GM21786 (cell line): ENCODE results near the gene SIAH3.

ENCODE experiments used
- ATAC-seq: cut with Tn5 transposase; IDR thresholded peaks from one replicate; pipeline ENCODE4 v1.9.1; 2021; ENCODE audit not compliant: unreplicated experiment

The SIAH3 gene

GRCh38 chr13:45823583-45823982 is 28.0 kb downstream of the SIAH3 start:
- ATAC-seq: no peak

DNA sequence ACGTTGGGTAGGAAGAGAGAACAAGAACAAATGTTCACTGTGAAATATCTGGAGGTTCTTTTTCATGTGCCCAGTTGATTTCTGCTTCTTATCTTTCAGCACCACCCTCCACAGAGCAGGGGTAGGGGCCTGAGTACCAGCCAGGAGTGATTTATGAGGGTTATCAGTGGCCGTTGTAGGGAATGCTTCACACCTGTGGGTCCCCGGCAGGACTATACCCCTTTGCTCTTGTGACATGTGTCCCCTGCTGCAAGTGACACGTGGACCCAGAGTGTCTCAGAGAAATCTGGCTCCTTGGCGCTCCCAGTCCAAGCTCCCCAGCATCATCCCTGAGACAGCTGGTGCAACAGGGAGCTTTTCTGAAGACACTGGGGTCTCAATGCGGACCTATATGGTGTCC is 29.7 kb downstream of the SIAH3 start:
- no peak for ATAC-seq

DNA sequence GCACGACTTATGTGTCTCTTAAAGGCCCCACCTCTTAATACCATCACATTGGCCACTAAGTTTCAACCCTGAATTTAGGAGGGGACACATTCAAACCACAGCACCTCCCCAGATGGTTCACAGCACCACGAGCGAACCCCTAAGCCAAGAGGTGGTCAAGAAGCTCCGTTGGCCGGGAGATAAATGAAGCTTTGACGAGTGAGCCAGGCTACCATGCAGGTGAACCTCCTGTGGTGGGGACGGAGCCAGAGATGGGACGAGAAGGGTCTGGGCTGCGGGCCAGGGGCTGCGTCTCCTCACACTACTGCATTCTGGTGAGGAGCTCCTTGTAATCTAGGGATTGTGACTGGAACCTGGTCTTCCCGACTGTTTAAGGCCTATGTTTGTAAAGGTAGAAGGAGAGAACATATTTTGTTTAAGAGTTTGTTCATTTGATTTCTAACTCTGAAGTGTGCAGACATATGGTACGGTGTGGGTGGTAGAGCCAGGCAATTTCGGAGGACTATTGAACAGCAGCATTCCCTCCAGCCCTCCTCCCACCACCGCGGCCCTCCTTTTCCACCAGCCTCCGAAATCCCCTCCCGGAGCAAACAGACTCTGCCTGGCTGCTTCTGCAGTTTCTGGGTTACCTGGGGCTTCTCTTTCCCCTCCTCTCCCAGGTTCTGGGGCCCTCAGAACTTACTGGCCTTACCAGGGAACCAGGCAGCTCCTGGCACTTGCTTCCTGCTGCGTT is 31.3 kb downstream of the SIAH3 start:
- ATAC-seq: no peak

DNA sequence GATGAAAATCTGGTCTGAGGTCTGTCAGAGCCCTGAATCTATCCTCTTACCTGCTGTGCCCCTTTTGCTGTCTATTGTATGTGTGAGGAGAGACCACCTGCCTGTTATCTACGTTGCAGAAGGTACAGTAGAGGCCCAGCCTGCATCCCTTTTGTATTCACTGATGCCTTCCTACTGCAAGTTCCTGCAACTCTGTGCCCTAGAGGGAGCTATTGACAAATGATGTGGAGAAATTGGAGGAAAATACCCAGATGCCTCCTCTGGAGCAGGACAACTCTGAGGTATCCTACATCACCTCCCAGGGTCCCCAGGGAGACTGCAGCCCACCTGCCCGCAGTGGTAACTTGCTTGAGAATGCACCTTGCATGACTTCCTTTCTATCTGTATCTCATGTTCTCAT is 33.7 kb downstream of the SIAH3 start:
- ATAC-seq: no peak

DNA sequence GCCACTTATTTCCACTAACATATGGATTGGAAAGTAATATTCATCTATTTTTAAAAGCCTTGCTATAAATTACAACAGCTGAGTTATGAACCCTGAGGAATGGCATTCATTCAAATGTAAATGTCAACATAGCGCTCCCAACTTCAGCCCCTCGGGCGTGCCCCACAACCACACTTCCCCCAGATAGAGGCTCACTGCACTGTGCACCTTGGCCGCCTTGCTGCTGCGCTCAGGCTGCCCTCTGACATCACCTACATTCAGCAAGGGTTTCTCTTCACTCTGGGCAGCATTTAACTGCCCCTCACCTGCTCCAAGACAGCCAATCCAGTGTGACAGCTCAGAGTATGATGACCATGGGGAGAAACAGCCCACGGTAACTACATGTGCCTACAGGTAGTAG is 35.1 kb downstream of the SIAH3 start:
- ATAC-seq: no peak

DNA sequence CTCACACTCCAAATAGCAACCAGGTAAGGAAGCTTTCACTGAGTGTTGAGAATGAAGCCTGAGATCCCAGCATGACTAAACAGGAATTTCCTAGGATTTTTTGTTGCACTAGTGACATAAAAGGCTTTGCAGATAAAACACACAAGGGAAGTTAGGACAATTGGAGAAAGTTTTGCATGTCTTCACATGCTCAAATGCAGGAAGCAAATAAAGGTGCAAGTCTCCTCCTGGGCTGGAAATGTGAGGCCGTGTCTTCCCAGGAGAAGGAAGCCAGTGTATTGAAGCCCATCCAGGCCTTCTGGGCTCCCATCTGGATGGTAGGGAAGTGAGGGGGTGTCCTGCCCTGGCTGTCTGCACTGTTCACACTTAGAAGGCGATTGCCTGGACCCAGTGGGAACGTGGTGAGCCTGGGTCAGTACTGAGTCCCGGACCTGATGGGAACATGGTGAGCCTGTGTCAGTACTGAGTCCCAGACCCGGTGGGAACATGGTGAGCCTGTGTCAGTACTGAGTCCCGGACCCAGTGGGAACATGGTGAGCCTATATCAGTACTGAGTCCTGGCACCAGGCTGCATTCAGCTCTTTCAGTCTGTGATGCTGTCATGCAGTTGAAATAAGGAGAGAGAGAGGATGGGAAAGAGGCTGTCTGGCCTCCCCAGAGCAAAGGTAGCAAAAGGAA is 38.7 kb downstream of the SIAH3 start:
- ATAC-seq: no peak

DNA sequence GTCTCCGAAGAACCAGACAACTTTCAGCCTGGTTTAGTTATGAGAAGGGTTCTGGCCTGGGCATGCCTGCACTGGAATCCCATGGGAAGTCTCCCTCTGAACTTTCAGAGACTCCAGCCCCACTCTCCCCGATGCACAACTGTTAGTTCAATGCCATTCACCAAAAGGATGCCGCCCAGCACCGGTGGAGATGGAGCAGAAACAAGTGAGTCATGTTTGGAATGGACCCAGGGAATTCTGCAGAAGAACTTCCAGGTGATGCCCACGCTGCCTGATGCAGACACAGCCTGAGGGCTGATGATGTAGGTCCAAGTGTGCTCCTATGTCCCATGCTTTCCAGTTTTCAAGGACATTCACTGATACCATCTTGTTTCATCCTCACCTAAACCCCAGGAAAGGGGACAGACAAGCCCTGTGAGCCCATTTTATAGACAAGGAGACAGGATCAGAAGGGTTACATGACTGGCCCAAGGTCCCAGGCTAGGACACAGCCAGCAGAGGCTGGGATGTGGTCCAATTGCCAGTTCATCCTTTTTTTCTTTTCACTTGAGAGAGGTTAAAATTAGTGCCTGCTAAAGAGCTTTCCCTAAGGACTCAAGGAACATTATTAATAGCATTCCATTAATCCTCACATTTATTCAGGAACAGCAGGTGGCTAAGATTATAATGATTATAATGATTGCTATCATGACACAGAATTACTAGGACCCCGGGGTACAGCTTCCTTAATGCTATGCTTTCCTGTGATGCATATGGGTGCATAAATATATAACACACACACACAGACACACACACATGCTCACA is 39.5 kb downstream of the SIAH3 start:
- ATAC-seq: no peak

DNA sequence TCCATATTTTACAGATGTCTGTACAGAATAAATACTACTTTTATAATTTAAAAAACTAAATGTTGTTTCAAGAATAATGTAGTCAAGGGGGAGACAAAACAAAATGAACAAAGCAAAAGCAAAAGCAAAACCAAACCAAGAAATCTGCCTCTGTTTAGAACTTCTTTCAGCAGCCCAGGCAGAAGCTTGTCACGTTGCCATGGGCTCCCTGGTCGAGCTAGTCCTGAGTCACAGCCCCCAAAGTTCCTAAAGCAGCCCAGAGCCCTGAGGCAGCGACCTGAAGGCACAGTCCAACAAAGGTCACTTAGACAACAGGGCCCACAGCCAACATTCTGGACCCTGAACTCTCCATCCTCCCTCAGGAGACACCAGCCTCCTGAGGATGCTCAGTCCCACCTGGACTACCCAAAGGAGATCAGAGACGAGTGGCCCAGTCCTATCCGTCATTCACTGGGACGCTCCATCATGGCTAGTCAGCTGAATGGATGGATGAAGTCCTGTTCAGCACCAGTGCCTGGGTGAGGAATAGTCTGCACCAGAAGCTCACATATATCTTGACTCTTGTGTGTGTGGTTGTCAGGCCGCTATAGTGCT is 41.7 kb downstream of the SIAH3 start:
- ATAC-seq: no peak

DNA sequence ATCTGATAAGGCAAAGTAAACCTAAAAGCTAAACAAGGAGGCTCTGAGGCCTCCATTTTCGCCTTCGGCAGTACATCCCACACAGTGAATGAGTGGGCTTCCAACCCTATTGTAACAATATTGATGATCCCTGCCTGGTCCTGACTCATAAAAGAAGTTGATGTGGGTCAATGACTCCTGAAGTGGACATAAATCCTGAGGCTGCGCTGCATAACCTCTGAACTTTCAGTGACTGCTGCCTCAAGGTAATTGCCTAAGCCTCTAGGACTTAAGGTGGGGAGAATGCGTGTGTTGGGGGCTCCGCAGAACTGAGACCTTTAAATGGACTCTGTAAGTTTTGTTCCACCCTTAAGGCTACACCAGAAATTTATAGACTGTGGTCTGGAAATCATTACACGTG is 42.6 kb downstream of the SIAH3 start:
- ATAC-seq: no peak

DNA sequence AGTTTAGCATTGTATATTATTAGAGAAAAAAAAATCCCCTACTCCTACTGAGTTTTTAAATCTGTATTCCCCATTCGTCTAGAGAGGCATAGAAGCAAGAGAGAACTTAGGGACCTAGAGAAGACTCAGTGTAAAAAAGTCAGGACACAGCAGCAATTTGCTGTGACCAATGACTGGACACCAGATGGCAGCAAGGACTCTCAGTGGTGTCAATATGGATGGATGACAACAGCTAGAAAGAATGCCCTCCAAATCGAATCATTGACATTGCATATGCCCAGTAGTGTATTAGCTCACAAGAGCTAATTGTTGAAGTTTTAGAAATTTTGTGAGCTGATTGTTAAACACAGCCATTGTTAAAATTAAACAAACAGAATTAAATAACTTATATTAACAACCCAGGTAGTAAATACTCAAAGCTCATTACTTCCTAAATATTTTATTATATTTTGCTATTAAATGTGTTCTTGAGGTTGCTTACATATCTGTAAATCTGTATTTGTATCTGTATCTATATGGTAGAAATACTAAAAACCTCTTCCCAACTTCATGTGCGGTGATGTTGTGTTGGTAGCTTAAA is 43.9 kb downstream of the SIAH3 start:
- no peak for ATAC-seq

- ATAC-seq: no peak
Observed at GRCh38 chr13:45800485-45800884, 51.1 kb downstream of the SIAH3 start.

GRCh38 chr13:45799451-45799850 is 52.1 kb downstream of the SIAH3 start:
- ATAC-seq: no peak

DNA sequence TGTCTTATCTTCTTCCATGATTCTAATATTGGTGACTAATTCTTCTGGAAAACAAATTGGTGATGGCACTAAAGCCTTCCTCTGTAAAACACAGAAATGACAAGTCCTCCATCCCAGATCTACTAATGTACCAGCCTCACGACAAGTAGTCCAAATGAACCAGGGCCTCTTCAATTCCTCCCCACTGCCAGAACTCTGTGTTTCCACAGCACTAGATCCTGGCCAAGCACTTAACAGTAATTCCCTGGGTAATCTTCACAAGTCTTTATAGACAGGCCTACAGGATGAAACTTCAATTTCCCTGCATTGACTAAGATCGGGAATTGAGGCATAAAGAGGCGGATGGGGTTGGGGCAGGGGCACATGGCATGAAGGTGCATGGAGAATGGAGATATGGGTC is 52.7 kb downstream of the SIAH3 start:
- no peak for ATAC-seq

DNA sequence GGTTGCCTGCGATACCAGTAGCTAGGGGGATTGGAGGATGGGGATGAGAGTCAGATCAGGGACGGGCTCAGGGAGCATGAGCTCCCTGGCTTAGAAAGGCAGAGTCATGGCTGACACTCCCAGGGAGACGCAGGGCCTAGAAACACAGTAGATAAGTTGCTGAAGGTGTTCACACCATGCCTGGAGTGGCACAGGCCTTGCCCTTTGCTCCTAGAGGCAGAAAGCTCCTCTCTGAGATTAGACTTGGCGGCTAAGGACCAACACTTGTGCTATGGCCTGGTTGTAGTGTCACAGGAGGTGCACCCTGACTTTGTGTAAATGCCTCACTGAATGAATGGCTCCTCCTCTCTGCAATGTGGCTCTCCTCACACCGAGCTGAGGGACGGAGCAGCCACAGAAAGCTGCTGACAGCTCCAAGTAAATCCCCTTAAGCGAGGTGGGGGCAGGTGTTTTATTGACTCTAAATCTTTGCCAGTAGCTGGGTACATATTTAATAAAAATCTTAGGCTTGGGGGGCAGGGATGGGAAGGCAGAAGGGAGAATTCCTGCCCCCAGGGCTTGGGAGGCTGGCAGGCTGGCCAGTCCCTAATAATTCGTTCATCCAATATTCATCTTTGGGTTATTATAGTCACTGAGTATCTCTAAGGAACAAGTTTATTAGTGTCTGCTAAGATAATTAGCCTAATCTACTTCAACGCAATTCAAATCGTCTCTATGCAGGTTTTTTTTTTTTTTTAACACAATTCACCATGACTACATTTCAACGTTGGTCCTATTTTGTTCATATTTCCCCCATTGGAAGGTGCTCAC is 54.9 kb downstream of the SIAH3 start:
- no peak for ATAC-seq

- ATAC-seq: no peak
Observed at GRCh38 chr13:45792827-45793303, 58.7 kb downstream of the SIAH3 start.

DNA sequence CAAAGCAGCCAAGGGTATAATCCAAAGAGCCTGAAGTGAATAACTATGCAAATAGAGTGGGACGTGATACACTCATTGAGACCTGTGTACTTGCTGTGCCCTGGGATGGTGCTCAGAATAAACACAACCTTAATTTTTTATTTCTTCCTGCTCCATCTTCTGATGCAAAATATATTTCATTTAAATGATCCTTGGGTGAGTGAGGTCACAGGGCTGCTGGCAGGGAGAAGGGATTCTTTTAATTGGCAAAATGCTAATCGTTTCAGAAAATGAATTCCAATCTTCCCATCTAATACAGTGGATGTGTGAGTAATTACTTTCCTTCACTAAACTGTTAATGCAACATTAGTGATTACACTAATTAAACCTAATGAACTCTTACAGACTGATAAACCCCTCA is 63.5 kb downstream of the SIAH3 start:
- ATAC-seq: no peak

DNA sequence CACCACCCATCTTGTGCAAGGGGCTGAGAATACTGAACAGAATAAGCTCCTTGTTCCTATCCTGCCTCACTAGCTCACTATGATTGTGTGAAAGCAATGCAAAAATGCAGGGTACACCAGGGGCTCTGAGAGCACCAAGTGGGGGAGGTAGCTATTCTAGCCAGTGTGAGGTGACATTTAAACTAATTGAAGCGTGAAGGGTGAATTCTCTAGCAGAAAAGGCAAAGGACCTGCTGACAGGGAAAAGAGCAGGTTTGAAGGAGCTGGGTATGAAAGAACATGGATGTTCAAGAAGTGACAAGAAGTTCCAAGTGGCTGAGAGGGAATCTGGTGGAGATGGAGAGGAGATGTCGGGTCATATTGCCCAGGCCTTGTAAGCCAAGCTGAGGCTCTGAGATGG is 64.2 kb downstream of the SIAH3 start:
- no peak for ATAC-seq

- ATAC-seq: no peak
Observed at GRCh38 chr13:45786293-45786920, 65.1 kb downstream of the SIAH3 start.

DNA sequence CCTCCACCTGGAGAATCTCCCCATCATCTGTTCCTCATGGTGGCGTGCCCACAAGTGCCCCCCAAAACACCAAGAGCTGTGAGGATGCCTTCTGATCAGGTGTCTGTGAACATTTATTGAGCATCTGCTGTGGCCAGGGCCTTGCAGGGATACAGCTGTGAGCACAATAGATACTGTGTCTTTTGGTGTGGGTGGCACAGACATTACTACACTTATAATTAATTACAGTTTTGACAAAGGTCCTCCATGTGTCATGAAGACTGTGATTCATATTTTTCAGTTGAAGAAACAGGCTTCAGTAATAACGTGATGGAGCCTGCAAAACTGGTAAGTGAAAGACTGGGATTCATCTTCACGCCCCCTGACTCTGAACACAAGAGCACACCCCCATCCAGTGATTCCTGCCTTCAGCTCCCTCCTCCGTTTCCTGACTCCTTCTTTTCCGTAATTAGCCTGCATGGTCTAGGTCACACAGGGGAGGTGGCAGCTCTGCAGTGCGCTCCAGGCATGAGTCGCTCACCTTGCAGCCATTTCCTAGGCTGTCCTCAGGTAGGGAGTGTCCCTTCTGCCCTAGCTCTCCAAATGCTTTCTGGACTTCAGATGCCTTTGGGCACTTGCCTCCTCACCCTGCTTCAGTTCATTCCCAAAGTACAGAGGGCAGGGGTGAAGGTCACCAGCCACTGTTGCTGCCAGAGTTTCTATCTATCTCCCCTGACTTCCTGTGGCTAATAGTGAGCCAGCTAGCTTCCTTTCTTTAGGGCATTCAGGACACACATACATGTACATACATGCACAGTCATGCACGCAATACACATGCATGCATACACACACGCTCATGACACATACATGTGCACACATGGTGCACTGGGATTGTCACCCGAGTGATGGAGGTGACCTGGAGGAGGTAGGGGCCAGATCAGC is 66.5 kb downstream of the SIAH3 start:
- ATAC-seq: no peak
